D341Med (cell line): ENCODE measurements around the gene PSD4.

Source experiments
- DNase-seq: peaks from one replicate; pipeline ENCODE4 v3.0.0; 2012; ENCODE audit warnings: low spot score

The PSD4 gene

DNA sequence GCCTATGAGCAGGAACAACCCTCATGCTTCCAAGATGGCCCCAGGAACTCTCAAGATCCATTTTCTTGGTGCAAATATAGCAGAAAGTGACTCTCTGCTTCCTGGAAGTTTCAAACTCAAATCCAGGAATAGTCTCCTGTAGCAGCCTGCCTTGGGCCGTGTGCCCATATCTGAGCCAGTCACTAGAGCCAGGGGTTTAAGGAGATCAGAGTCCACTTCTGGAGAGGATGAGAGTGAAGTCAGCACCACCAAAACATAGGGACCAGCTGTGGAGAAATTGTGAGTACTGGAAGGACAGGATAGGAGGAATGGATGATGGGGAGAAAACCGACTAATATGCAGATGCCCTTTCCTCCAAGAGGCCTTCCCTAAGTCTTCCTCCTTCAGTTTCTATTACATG lies 33.2 kb downstream of the PSD4 start:
- no peak for DNase-seq

DNA sequence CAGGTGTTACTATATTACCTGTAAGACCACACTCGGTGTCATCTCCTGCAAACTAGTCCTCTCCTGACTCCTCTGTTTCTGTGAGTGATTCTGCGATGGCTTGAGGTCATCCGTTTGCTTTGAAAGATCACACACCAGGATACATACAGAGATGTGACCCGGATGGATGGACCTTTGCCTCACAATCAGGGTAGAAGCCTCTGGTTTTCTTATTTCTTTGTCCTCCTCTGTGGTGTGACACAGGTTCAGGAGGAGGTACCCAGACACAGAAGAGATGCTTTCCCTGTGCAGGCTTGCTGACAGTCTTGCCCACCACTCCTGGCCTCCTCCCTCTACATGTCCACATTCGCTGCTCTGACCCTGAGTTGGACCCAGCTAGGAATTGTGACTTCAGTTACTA lies 34.6 kb downstream of the PSD4 start:
- DNase-seq = no peak

DNA sequence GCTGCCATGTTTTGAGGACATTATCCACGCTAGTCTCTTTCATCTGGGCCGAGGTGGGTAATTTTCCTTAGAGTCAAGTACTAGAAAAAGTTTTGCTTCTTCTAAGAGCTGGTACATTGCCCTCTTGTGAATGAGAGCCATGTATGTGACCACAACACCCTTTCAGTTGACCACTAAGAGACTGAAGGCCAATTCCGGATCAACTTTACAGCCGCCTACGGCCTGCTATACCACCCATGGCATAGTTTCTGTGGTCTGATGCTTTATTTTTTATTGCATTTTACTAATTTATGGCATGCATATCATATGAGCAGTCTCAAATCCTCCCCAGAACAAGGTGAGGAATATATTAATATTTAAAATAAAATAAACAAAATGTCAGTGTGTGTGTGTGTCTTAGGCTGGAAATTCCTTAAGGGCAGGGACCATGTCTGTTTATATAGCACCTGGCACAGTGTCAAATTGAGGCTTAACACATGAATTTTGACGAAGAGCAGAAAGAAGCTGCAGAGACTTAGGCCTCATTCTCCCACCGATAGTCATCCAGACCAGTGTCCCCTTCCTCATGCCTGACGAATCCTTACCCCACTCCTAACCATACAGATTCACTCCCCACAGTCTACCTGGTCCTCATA lies 35.4 kb downstream of the PSD4 start:
- DNase-seq = no peak

GRCh38 chr2:113209646-113210171 lies 35.9 kb downstream of the PSD4 start:
- no peak for DNase-seq

- no peak for DNase-seq
Observed at GRCh38 chr2:113211226-113212105, 37.7 kb downstream of the PSD4 start.

GRCh38 chr2:113212245-113213060 lies 38.7 kb downstream of the PSD4 start:
- no peak for DNase-seq

DNA sequence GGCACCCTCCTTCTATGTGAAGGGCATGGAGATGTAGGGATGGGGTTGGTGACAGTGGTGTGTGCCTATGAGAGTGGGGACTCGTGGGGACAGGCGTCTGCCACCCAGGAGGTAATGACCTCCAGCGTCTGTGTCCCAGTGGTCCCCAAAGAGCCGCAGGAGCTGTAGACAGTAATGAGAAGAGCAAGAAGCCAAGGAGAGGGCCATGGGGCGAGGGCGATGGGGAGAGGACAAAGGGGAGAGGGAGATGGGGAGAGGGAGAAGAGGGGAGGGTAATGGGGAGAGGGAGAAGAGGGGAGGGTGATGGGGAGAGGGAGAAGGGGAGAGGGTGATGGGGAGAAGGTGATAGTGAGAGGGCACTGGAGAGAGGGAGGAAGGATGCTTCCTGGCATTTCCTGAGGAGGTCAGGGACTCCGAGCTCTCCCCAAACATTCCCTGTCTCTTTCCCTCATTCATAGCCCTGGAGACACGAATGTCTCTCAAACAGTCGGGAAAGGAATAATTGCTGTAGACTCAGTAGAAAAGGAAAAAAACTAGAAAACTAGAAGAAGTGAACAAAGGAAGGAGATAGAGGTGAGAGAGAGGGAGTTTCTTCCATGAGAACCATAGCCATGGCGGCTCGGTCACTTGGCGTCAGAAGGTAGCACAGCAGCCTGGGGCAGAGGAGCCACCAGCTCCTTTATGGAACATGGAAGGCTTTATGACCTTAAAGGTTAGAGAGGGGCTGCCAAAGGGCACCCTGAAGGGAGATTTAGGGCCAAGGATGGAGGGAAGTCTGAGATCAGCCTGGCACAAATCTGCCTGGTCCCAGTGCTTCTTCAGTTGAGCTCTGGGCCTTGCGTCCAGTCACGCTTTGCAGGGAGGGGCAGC lies 39.5 kb downstream of the PSD4 start:
- no peak for DNase-seq

DNA sequence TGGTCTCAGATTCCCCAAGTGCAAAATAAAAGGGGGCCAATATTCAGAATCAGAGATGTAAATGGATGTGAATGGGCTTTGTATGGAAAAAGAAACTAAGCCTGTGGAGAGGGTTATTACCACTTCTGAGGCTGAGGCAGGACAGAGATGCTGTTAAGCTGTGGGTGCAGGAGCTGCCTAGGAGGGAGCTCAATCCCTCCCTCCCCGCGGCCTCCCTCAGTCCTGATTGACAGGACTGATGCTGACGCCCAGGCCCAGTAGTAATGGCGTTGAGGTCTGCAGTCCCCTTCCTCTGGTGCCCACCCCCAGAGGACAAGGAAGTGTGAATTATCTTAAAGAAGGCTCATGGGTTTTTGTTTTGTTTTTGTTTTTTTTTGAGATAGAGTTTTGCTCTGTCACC lies 40.4 kb downstream of the PSD4 start:
- no peak for DNase-seq

DNA sequence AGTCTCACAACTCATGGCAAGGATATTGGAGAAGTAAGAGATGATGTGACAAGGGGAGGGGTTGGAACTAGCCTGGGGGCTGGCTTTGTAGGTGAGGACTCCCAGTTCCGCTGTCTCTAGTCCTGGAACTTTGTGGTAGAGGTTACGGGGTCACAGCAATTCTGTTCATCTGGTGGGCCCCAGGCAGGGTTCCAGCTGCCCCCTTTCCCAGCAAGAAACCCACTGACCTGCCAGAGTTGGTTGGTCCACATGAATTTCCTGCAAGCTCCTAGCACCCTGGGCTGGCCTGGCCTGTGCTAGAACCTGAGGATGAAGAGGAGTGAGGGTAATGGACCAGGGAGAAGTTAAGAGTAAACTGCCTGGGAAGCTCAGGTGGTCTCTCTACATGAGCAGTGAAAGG lies 41.3 kb downstream of the PSD4 start:
- DNase-seq = no peak

DNA sequence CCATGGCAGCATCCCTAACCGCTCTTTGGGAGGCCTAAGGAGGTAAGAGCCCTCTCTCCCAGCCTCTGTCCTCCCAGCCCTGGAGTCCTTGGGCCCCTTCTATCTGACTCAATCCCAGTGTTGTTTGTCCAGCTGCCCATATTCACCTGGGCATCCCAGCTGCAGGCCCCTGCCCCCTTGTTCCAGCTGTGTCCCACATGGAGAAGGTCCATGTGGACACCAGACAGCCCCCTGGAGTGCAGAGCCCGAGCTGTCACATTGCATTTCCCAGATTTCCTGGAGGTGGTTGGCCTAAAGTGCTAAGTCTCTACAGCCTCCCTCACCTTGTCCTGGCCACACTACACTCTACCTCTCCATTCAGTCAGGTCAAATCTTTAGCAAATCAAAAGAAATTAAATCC lies 42.5 kb downstream of the PSD4 start:
- DNase-seq = no peak

GRCh38 chr2:113216891-113217454 lies 43.2 kb downstream of the PSD4 start:
- no peak for DNase-seq

GRCh38 chr2:113217455-113218282 lies 43.9 kb downstream of the PSD4 start:
- no peak for DNase-seq

GRCh38 chr2:113218283-113219091 lies 44.7 kb downstream of the PSD4 start:
- DNase-seq = no peak

DNA sequence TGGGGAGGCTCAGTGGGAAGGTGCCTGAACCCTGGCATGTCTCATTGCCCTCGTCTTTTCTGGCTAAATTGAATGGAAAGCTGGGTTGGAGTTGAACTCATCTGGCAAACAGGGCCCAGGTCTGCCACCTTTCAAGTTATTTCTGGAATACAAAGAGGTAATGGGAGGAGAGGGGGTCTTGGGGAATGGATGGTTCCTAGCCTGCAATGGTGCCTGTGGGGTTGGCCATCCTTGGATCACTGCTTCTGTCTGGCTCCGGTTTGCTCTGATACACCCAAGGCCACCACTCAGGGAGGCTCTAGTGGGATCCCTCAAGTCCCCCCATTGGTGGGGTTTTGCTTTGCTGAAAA lies 45.3 kb downstream of the PSD4 start:
- DNase-seq = no peak

DNA sequence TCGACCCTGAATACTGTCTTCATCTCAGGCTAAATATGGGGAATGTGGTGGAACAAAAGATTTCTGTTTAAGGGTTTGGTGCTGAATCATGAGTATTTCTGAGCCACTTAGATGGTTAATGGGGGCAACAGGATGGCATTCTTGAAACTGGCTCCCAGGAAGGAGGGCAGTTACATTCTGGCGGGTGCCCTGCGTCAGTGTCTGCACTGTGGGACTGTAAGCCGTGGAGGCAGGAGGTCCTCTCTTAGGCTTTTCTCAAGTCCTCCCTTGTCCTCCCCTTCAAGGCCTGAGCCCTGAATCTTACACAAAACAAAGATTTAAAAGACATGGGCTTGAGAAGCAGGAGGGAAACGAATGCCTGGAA lies 45.7 kb downstream of the PSD4 start:
- no peak for DNase-seq

GRCh38 chr2:113219889-113220641 lies 46.3 kb downstream of the PSD4 start:
- DNase-seq = no peak

DNA sequence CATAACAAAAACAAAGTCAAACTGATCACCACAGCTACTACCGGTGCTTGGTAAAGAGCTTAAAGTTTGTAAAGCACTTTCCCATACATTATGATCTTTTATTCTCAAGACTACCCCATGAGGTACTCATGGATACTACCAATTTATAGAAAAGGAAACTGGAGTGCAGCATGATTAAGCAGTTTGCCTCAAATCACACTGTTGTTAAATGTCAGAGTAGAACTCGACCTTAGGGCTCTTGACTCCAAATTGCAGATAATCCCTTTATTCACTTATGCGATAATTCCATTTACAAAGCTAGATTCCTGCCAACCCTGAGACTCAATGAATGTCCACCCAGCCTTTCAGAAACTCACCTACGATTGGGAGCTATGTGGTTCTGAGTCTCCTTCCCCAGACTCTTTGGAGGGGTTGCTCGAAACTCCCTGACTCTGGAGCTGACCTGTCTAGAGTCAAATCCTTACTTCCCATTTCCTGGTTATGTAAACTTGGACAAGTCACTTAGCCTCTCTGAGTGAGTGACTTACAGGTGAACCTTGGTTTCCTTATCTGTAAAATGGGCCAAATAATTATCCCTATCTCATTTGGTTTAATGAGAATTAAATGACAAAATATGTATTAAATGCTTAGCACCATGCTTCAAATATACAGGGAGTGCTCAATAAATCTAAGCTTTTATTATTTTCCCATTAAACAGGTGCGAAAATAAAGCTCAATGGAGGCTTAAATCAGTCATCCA lies 47.4 kb downstream of the PSD4 start:
- DNase-seq = no peak

DNA sequence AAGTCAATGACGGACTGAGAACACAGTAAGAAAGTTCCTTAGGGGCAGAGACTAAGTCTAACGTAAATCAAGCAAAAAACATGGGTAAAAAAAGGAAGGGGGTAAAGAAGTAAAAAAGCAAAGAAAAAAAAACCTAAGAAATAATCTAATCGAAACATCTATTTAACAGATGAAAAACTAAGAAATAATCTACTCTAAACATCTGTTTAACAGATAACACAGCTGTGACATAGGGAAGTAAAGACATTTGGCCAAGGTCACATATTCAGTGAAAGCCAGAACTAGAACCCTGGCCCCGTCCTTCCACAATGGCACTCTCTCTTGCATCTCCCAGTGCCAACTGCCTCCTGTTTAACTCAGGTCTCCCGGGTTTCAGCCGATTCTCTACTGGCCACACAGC lies 48.1 kb downstream of the PSD4 start:
- no peak for DNase-seq
